ENCODE data around the gene TSPAN18.

Gene TSPAN18, protein sequence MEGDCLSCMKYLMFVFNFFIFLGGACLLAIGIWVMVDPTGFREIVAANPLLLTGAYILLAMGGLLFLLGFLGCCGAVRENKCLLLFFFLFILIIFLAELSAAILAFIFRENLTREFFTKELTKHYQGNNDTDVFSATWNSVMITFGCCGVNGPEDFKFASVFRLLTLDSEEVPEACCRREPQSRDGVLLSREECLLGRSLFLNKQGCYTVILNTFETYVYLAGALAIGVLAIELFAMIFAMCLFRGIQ

DNA sequence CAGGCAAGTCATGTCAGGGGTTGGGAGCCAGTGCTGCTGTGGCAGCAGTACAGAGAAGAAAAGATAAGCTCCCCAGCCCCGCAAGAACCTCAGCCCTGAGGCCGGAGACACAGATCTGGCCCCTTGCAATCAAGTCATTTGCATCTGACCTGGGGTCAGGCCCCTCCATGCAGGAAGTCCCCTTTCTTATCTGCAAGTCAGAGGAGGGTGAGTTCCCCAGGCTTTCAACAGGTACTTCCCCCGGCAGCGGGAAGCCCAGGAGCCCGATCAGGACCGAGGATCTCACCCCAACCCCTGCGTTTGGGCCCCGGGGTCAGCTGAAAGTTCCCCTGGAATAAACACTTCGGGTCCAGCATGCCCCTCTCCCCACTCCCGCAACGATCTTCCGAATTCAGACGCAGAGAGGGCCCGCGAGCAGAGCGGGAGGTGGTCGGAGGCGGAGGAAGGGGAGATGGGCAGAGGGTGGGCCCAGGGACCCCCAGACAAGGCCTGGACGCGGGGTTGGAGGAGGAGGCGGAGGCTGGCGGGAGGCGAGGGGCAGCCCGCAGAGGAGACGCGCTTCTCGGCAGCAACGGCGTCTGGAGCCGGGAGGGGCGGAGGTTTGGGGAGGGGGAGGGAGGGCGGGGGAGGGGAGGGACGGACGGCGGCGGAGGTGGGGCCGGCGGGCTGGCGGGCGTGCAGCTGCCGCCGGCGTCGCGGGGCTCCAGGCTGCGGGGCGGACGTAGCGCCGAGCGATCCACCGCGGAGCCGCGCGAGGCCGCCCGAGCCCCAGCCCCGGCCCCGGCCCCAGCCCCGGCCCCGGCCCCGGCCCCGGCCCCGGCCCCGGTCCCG, at the start of gene TSPAN18:
Gene TSPAN18 (plus strand): TSS at position 680 of the 831 bp plus-strand sequence. CDS start 179,455 bp downstream, outside the sequence.
- in situ Hi-C loops (cut with HindIII; ENCODE audit: low sequenced_read_pairs) = loop anchor here (10.0 kb wide), 1 partner anchor 168 kb away; no protein-coding TSS in a partner anchor

DNA sequence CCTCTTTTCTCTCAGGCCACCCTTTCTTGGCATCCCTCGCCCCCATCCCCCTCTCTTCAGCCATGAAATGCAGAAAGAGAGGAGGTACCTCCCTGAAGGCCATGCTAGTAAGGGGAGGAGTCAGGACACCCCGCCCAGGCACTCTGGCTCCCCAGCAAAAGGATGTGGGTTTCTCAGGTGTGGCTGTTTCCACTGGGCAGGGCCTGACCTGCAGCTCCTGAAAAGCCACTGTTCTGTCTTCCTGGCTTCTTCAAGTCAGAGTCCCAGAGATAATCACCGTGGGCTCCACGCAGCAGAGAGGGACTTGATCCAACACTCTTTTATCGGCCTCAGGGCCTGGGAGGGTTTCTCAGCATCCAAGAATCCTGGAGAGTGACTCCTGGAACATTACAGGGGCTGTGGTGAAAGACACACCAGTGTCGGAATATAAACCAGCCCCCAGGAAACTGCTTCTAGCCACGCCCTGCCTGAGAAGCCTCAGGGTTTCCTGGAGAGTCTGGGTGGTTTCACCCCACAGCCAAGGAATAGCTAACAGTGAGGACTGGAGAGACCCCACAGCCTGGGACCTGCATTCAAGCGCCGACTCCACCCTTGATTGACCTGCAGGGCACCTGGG, 45.7 kb upstream of the TSPAN18 start:
- in situ Hi-C loops (cut with HindIII; ENCODE audit: low sequenced_read_pairs) = no loop called here

DNA sequence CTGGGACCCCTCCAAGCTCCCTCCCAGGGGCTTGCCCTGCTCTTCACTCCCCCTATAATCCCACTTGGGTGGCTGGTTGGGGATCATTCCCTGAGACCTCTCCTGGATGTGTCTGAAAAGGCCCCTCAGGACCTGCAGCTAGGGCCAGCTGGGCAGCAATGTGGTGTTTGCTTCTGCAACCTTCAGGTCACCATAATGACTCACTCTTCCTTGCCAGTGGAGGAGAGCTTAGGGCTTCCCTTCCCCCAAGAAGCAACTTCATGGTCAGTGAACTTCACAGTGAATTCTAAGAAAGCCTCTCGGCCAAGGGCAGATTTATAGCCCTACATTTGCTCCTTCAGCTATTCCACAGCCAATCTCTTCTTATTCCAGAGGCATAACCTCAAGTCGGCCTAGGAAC, 45.1 kb upstream of the TSPAN18 start:
- in situ Hi-C loops (cut with HindIII; ENCODE audit: low sequenced_read_pairs) = no loop called here

DNA sequence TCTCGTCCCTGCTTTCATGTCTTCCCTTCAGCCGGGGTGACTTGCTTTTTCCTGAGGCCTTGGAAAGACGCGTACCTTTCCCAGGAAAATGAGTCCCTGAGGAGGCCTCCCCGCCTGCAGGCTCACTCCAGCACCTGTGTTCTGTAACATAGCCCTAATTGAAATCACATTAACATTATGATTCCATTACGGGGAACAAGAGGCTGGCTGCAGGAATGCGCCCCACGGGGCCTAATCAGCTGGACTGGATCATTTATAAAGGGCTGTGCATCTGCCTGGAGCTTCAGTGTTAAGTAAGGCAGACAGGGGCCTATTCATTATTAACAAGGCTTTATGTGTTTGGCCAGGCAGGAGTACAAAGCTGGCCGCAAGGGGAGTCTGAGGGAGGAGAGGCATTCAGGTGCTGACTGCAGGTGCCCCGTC, 41.9 kb upstream of the TSPAN18 start:
- in situ Hi-C loops (cut with HindIII; ENCODE audit: low sequenced_read_pairs) = no loop called here

DNA sequence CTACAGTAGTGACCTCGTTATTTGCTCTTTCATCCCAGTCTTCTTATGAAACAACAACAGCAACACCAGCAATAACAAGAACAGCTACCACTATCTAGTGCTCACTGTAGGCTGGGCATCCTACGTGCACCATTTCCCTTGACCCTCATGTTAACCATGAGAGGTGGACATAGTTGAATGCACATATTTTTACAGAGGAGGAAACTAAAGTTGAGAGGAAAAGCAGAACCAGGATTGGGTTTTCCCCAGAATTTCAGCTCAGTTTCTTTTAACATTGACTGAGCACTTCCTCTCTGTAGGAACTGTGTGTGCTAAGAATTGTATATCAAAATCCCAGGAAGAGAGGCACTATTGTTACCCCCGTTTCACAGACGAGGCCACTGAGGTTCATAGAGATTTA, 39.4 kb upstream of the TSPAN18 start:
- in situ Hi-C loops (cut with HindIII; ENCODE audit: low sequenced_read_pairs) = no loop called here

DNA sequence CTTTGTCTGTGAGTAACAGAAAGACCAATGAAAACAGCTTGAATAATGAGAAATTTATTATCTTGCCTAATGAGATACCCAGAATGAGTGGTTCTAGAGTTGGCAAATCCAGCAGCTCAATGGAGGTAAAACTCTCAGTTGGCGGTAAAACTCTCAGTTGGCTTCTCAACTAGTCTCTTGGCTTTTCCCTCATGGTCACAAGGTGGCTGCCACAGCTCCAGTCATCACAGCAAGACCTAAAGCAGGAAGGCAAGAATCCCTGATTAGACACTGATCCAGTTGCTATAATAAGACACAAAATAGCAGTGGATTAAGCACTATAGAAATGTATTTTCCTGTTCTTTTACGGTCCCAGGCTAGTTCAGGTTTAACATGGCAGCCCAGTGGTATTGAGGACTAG, 37.5 kb upstream of the TSPAN18 start:
- in situ Hi-C loops (cut with HindIII; ENCODE audit: low sequenced_read_pairs) = no loop called here

DNA sequence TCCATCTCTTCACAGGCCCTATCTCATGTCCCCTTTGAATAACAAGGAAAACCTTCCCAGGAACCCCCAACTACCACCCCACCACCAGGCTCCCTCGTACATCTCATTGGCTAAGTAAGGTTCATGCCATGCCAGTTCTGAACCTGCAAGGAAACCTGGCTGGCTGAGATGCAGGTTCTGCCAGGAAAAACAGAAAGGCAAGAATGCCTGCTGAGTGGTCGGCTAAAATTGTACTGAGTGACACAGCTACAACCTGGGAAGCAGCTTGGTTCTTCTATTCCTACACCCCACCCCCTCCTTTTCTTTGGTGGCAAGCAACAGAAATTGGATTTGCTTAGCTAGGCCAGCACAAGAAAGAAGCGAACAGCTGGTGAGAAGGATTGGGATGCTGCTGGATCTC, 36.1 kb upstream of the TSPAN18 start:
- in situ Hi-C loops (cut with HindIII; ENCODE audit: low sequenced_read_pairs) = no loop called here

DNA sequence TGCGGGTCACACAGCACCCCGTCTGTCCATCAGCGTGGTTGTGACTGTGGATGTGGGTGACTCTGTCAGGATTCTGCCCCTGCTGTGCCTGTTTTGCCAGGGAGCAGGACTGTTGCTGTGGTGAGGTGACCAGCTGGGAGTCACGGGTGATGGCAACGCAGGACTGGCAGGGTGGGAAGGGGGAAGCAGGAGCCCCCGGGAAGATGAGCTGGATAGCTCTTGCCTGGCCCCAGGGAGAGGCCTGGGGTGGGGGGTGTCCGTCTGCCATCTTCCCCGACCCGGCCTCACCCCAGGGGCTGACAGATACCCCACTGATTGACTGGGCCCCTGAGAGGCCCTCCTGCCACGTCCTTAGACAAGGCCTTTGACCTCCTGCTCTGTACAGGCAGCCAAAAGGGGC, 34.3 kb upstream of the TSPAN18 start:
- in situ Hi-C loops (cut with HindIII; ENCODE audit: low sequenced_read_pairs) = no loop called here

DNA sequence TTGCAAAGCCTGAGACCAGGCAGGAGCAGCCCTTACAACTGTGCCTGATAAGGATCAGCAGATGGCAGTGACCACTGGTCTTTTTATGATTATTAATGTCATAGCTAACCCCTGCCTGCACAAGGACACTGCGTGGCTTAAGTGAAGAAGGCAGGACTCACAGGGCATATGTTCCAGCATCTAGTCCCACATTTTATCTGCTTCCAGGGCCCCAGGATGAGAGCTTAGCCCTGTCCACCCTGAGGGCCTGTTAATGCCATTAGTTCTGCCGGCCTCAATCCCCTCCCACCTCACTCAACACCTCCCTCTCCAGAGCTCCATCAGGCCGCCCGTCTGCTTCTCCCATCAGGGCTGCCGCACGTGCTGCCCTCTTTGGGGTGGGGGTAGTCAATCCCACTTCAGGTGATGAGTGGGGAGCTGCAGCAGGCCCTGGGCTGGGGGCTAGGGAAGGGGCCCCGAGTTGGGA, 33.1 kb upstream of the TSPAN18 start:
- in situ Hi-C loops (cut with HindIII; ENCODE audit: low sequenced_read_pairs) = no loop called here

DNA sequence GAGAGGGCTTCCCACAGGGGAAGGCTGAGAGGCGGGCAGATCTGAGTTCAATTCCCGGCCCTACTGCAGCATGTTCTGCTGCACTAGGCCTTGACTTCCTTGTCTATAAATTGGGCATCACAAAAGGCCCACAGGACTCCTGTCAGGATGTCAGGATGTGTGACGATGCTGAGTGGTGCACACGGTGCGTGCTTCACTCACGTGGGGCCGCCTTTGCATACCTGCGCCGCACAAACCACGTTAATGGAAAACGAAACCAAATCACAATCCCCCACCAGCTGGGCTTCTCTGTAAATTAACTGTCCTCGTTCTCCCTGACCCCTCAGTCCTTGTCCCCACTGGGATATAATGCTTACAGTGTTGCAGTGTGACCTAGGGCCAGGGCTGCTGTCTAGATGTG, 32.3 kb upstream of the TSPAN18 start:
- in situ Hi-C loops (cut with HindIII; ENCODE audit: low sequenced_read_pairs) = no loop called here

DNA sequence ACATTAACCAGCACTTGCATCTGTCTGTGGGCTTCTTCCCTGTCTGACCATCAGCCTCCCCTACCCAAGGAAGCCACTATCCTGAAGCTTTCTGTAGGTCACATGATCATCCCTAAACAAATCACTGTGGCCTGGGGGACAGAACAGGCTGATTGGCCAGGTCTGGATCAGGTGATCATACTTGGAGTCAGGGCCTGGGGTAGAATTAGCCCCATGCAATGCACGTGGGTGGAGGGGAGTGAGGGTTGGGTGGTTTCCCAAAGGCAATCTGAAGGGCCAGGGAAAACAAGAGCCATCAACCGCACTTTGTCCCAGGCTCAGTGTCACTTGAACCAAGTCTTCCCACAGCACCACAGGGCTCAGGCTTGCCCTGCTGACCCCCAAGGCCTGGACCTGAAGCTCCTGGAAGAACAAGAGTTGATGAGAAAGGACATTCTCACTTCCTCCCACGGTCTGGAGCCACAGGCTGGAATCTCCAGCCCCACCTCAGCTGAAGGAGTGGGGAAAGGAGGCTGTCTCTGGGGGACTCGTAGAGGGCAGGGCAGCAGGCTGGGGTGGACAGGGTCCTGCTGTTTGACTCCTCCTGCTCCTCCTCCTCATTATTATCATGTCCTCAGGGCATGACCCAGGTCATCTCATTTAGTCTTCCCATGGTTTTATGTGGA, 31.5 kb upstream of the TSPAN18 start:
- in situ Hi-C loops (cut with HindIII; ENCODE audit: low sequenced_read_pairs) = no loop called here

DNA sequence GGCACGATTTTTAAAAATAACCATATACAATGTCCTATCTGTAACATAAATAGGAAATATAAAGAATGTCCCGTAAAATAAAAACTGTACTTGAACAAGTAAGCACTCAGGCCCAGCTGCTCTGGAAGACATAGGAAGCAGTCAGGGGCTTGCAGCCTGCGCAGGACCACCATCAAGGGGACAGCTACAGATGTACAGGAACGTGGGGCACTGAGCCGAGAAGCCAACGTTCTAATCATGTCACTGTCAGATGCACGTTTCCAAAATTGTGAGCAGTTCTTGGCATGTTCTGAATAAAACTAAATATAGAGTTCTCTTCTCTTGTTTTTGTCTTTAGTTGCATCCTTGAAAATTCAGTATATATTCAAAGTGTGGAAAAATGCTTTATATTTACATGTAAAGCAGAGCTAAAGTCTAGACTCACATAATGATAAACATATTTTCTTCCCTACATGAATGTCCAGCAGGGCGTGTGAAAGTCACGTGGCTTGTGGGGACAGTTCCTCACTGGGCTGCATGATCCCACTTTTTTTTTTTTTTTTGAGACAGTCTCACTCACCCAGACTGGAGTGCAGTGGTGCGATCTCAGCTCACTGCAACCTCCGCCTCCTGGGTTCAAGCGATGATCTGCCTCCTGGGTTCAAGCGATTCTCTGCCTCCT, 28.4 kb upstream of the TSPAN18 start:
- in situ Hi-C loops (cut with HindIII; ENCODE audit: low sequenced_read_pairs) = no loop called here

DNA sequence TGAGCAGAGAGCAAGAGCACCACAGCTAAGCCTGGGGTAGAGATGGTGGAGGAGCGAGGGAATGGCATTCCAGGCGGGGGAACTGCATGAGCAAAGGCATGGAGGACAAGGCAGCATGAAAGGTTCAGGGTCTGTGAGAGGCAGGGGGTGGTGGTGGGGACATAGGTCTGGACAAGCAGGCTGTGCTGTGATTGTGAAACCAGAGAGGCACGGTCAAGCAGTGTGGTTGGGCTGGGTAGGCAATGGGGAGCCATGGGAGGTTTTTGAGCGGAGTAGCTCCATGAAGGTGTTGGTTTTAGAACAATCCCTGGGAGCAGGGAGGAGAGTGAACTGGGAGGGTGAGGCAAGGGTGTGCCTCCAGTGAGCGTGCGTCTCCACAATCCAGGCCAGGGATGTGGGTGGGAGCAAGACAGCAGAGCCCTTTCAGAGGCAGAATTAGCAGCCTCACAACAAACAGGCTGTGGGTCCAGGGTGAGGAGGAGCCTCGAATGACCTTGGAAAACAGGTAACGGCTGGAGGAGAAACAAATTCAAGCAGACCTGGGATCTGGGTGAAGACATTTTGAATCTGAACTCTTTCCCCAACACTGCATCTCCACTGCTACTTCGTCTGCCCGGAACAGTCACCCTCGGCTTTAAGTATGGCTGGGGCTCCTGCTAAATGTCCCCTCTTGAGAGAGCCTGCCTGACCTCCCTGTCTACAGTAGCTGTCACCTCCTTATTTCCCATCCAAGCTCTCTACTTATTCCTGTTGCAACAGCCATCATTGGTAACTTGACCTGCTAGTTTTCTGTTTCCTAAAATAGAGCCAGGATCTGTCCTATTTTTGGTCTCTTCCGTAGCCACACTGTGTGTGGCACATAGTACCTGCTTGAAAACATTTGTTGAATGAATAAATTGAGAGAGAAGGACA, 27.0 kb upstream of the TSPAN18 start:
- in situ Hi-C loops (cut with HindIII; ENCODE audit: low sequenced_read_pairs) = no loop called here

DNA sequence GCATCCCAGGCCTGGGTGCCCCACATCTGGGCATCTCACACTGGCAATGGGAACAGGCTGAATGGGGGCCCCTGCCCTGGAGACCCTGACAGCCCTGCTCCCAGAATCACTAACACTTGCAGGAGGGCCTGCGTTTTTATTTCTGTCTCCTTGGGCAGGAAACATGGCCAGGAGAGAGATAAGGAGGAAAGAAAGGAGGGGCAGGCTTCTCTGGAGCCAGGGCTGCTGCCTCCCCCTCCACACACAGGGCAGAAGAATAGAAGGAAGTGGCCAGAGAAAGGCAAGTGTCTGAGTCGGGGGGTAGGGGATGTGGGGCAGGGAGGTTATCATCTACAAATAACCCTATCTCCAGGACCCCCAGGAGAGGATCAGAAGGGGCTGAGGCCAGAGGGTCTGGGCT, 25.5 kb upstream of the TSPAN18 start:
- in situ Hi-C loops (cut with HindIII; ENCODE audit: low sequenced_read_pairs) = no loop called here

DNA sequence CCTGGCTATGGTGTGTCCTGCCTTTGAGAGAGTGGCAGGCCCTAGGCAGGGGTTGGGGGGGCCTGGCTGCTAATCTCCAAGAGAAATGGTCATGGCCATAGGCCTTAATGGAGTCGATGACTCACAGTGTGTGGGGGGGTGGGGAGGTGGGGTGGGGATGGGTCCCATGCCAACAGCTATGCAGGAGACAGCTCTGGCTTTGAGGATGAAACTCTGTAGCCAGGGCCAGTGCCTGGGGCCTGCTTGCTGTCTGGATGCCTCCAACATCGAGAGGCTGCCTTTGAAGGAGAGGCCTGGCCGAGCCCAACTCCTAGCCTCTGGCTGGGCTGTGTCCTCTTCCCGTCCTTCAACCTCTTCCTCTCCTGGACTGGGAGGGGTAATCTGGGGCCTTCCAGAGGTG, 23.9 kb upstream of the TSPAN18 start:
- in situ Hi-C loops (cut with HindIII; ENCODE audit: low sequenced_read_pairs) = no loop called here

DNA sequence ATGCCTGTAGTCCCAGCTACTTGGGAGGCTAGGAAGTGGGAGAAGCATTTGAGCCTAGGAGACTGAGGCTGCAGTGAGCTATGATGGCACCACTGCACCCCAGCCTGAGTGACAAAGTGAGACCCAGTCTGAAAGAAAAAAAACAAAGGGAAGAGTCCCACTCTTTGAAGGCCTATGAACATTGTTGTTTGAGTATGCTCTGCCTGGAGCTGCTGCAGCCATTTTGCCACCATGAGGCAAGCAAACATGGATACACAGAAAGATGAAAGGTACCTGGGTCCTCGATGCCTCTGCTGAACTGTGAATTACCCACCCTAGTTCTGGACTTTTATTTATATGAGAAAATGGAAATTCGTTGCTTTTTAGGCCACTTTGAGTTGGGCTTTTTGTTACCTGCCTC, 19.7 kb upstream of the TSPAN18 start:
- in situ Hi-C loops (cut with HindIII; ENCODE audit: low sequenced_read_pairs) = no loop called here

DNA sequence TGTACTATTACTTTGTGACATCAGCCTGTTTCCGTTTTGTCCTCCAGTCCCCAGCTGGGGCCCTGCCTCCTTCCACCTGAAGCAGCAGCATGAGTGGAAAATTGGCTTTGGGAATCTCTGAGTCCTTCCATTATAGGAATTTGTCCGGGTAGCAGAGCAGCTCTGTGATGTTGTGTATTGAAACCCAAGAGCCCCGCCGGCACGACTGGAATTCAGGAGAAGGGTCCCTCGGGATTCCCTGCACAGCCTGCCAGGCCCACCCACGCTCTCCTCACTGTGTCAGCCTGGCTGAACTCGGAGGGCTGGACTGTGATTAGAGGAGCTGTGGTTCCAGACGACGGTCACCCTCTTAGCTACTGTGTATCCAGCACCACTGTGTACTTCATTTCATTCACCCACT, 18.8 kb upstream of the TSPAN18 start:
- in situ Hi-C loops (cut with HindIII; ENCODE audit: low sequenced_read_pairs) = no loop called here

DNA sequence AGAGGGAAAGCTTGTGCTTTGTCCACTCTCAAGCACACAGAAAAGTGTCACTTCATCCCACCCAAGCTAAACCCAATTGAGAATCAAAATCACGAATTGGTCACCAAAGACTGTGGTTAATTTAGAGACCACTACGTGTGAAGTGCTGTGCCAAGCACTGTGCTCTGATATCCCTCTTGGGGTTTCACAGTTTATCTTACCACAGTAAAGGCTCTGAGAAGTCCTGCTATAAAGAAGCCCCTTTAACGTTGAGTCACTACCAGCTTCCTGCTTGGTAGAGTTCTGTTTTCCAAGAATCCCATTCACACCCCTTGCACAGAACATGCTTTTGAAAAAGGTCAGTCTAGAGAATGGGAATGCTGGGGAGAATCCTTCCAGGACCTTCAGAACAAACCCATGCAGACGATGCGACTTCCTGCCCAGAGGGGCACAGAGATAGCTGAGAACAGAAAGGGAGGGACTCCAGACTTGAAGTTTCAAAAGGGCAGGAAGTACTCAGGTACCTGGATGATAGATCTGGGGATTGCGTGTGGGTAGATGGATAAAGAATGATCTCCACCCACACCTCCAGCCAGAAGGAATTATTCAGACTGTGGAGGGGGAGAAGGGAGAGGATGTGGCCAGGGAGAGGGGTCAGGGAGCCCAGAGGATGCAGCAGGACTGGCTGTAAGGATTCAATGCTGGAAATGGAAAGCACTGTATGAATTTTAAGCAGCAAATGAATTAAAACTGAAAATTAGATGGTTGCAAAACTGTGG, 18.1 kb upstream of the TSPAN18 start:
- in situ Hi-C loops (cut with HindIII; ENCODE audit: low sequenced_read_pairs) = no loop called here

DNA sequence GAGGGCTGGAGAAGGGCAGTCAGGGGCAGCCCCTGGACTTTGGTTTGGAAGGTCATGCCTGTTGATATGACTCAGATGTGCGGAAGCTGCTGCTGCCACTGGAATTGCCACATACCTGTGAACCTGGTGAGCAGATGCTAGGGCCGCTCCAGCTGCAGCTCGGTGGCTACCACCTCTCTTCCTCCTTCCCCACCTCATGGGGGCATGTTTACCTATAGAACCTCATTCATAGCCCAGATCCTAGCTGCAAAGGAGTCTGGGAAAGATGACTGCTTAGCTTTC, 17.5 kb upstream of the TSPAN18 start:
- in situ Hi-C loops (cut with HindIII; ENCODE audit: low sequenced_read_pairs) = no loop called here
